Uterus (tissue), 2 donors: ENCODE results near the gene ST7.

Experiments
- CTCF ChIP-seq, 4 experiments: fragments of 200-600 bp in 2 of 4; fragments of 450-650 bp in 2 of 4; sonication (generic) in 2 of 4; IDR thresholded peaks; one replicate each; pipeline ENCODE4 v1.5.1; 2016 to 2019; ENCODE audit warnings: antibody characterized with exemption in 4 of 4, mild to moderate bottlenecking in 2 of 4, moderate library complexity in 1 of 4
- POLR2A ChIP-seq, 2 donors: fragments of 450-650 bp; IDR thresholded peaks; one replicate each; pipeline ENCODE4 v1.6.1; 2016; ENCODE audit warnings: antibody characterized with exemption in 2 of 2, mild to moderate bottlenecking in 1 of 2, moderate library complexity in 1 of 2

GRCh38 chr7:116966601-116967000 lies 13.3 kb downstream of the ST7 start:
- TF ChIP-seq CTCF (IDR thresholded peaks at IDR 0.05) (no peak), POLR2A (IDR thresholded peaks at IDR 0.05) (no peak)
